Neural progenitor cell (in vitro differentiated cells): ENCODE measurements around the gene TMEM121B. TPM values are rescaled to one million over a fixed set of nuclear protein-coding genes. Genes with fewer than 3 reads are reported as not detected.
A peak's percentile ranks its signal among the peaks of the same experiment; 100 is the strongest.

Source experiments
- DNase-seq: peaks from one replicate; pipeline ENCODE4 v3.0.0-alpha.2; 2016; ENCODE audit warnings: low spot score
- H2AFZ ChIP-seq: fragments of 200-600 bp; sonication (generic); replicated peaks from 2 replicates; pipeline ENCODE4 v1.6.1; 2016; ENCODE audit warnings: antibody characterized with exemption
- H3F3A ChIP-seq: fragments of 200-600 bp; sonication (generic); 2 replicates; pipeline ENCODE4 v1.6.1; 2016; ENCODE audit warnings: antibody characterized with exemption, low read depth
- H3K27ac ChIP-seq: fragments of 200-600 bp; sonication (generic); 2 replicates; pipeline ENCODE4 v1.5.1; 2016; ENCODE audit warnings: mild to moderate bottlenecking
- H3K27me3 ChIP-seq: fragments of 200-600 bp; sonication (generic); 2 replicates; pipeline ENCODE4 v1.6.1; 2016; ENCODE audit warnings: mild to moderate bottlenecking, moderate library complexity
- H3K36me3 ChIP-seq: fragments of 200-600 bp; sonication (generic); 2 replicates; pipeline ENCODE4 v1.5.1; 2016
- H3K4me1 ChIP-seq: fragments of 200-600 bp; sonication (generic); 2 replicates; pipeline ENCODE4 v1.6.1; 2016; ENCODE audit warnings: mixed run types
- H3K4me2 ChIP-seq: fragments of 200-600 bp; sonication (generic); 2 replicates; pipeline ENCODE4 v1.6.1; 2016
- H3K4me3 ChIP-seq: fragments of 200-600 bp; sonication (generic); 2 replicates; pipeline ENCODE4 v1.5.1; 2016
- H3K79me2 ChIP-seq: fragments of 200-600 bp; sonication (generic); 2 replicates; pipeline ENCODE4 v1.6.1; 2016; ENCODE audit warnings: low read depth
- H3K9ac ChIP-seq: fragments of 200-600 bp; sonication (generic); 2 replicates; pipeline ENCODE4 v1.6.1; 2016
- H3K9me3 ChIP-seq: fragments of 200-600 bp; sonication (generic); 2 replicates; pipeline ENCODE4 v1.5.1; 2016; ENCODE audit warnings: low read depth
- H4K20me1 ChIP-seq: fragments of 200-600 bp; sonication (generic); 2 replicates; pipeline ENCODE4 v1.6.1; 2016; ENCODE audit warnings: low read depth
- H3K27ac Mint-ChIP-seq: 3 replicates; pipeline ENCODE4 v1.8.0; 2021; ENCODE audit warnings: mixed read lengths
- H3K27me3 Mint-ChIP-seq: 2 replicates; pipeline ENCODE4 v1.8.0; 2022; ENCODE audit warnings: low read depth, mild to moderate bottlenecking, inconsistent platforms, moderate library complexity, mixed read lengths; ENCODE audit not compliant: insufficient read depth
- H3K36me3 Mint-ChIP-seq: 3 replicates; pipeline ENCODE4 v1.8.0; 2021; ENCODE audit warnings: mixed read lengths
- H3K4me1 Mint-ChIP-seq: 3 replicates; pipeline ENCODE4 v1.8.0; 2021; ENCODE audit warnings: mixed read lengths
- H3K4me3 Mint-ChIP-seq: 3 replicates; pipeline ENCODE4 v1.8.0; 2021; ENCODE audit warnings: mild to moderate bottlenecking, moderate library complexity, mixed read lengths
- H3K9me3 Mint-ChIP-seq: 3 replicates; pipeline ENCODE4 v1.8.0; 2020; ENCODE audit warnings: mixed read lengths
- EZH2 ChIP-seq: fragments of 200-600 bp; sonication (generic); IDR thresholded peaks from 2 replicates; pipeline ENCODE4 v1.6.1; 2017; ENCODE audit warnings: antibody characterized with exemption, mild to moderate bottlenecking, moderate library complexity
- EZH2phosphoT487 ChIP-seq: fragments of 200-600 bp; sonication (generic); IDR thresholded peaks from 2 replicates; pipeline ENCODE4 v1.6.1; 2017; ENCODE audit warnings: antibody characterized with exemption
- total RNA-seq: library from RNA; depleted of rRNA; stranded (reverse); fragments of >200 nt; gene quantifications from 2 replicates; pipeline ENCODE4 v1.2.3, GENCODE V29; 2015; ENCODE audit warnings: low replicate concordance
- TF ChIP-seq, protein P1 (sequence below): fragments of 200-600 bp; sonication (generic); IDR thresholded peaks from 2 replicates; pipeline ENCODE4 v1.5.1; 2017; ENCODE audit warnings: antibody characterized with exemption, mild to moderate bottlenecking

Gene TMEM121B
- total RNA-seq, 1 donor from 2014 or later, result 2.8 TPM

DNA sequence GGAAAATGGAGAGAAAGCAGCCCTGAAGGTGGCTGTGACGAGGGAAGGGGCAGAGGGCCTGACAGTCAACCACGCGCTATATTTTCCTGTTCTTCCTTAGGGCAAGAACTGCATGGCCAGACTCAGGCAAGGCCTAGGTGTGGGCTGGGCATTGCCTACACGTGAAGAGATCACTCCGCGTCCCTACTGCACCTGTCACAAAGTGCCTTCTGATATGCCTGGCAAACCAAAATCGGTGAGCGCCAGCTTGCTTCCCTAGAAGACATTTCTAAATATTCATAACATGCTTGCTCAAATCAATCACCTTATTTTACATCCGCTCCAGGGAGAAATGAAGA is 6.3 kb downstream of the TMEM121B start:
- TF ChIP-seq EZH2phosphoT487, result no peak
- TF ChIP-seq, protein P1, sequence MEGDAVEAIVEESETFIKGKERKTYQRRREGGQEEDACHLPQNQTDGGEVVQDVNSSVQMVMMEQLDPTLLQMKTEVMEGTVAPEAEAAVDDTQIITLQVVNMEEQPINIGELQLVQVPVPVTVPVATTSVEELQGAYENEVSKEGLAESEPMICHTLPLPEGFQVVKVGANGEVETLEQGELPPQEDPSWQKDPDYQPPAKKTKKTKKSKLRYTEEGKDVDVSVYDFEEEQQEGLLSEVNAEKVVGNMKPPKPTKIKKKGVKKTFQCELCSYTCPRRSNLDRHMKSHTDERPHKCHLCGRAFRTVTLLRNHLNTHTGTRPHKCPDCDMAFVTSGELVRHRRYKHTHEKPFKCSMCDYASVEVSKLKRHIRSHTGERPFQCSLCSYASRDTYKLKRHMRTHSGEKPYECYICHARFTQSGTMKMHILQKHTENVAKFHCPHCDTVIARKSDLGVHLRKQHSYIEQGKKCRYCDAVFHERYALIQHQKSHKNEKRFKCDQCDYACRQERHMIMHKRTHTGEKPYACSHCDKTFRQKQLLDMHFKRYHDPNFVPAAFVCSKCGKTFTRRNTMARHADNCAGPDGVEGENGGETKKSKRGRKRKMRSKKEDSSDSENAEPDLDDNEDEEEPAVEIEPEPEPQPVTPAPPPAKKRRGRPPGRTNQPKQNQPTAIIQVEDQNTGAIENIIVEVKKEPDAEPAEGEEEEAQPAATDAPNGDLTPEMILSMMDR, result no peak
- no peak for TF ChIP-seq EZH2
- peaks cover 4% of the 10 kb centered on the region for H3K9me3 Mint-ChIP-seq
- peaks cover 5% of the 10 kb centered on the region for H3K36me3 Mint-ChIP-seq
- H3K9me3 ChIP-seq, result no peaks in the 10 kb centered on the region
- peaks cover 28% of the 10 kb centered on the region for H3F3A ChIP-seq
- peaks cover 28% of the 10 kb centered on the region for H3K4me1 Mint-ChIP-seq
- H3K36me3 ChIP-seq, result no peaks in the 10 kb centered on the region
- no peak overlapping the region for H3K4me3 ChIP-seq
- DNase-seq, result no peak
- H3K4me2 ChIP-seq, result no peak overlapping the region
- no peak overlapping the region for H2AFZ ChIP-seq
- no peak overlapping the region for H3K9ac ChIP-seq
- H3K4me3 Mint-ChIP-seq, result no peak overlapping the region
- no peaks in the 10 kb centered on the region for H3K79me2 ChIP-seq
- peaks cover 8% of the 10 kb centered on the region for H3K27me3 ChIP-seq
- peaks cover 37% of the 10 kb centered on the region for H4K20me1 ChIP-seq
- H3K27ac Mint-ChIP-seq, result no peak overlapping the region
- no peak overlapping the region for H3K27ac ChIP-seq
- peaks cover 23% of the 10 kb centered on the region for H3K4me1 ChIP-seq
- H3K27me3 Mint-ChIP-seq, result peaks cover 13% of the 10 kb centered on the region

DNA sequence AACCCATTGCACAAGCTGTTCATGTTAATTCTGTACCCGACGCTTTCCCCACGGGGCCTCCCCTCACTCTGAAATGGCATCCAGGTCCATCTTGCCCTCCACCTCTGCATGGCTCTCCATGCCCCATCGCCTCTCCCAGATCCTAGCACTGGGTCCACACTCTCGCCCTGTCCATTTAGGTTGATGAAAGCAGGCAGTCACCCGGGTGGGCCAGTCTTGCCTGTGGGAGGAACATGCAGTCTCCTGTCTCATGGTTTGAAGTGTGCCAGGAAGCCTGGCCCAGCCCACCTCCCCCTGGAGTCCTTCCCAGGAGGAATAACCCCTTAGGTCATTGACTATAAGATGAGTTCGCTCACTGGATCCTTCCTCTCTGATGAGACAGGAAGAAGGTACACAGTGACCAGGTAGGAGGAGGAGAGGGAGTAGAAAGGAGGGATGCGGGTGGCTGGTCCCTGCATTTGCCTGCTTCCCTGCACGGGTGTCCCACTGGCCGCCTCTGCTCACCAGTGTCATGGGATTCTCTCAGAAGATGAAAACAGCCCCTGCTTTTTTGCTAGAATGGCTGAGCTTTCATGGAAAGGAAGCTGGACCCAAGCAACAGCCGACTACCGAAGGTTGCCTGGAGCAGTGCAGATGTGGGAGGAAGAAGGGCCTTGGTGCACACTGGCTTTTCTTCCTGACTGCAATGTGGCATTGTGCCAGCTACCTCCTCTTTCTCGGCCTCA is 6.8 kb downstream of the TMEM121B start:
- Histone ChIP-seq H3F3A (peaks cover 25% of the 10 kb centered on the region), H2AFZ (no peak overlapping the region), H3K27ac (no peak overlapping the region), H3K4me1 (peaks cover 23% of the 10 kb centered on the region), H3K4me3 (no peak overlapping the region), H4K20me1 (peaks cover 32% of the 10 kb centered on the region), H3K36me3 (no peaks in the 10 kb centered on the region), H3K27me3 (peaks cover 3% of the 10 kb centered on the region), H3K9me3 (no peaks in the 10 kb centered on the region), H3K9ac (no peak overlapping the region), H3K79me2 (no peaks in the 10 kb centered on the region), H3K4me2 (no peak overlapping the region)
- Mint-ChIP-seq H3K36me3 (peaks cover 5% of the 10 kb centered on the region), H3K27ac (peak overlapping the region; percentile 21), H3K9me3 (peaks cover 4% of the 10 kb centered on the region), H3K4me3 (peak overlapping the region; percentile 61), H3K4me1 (peaks cover 28% of the 10 kb centered on the region), H3K27me3 (peaks cover 13% of the 10 kb centered on the region)
- DNase-seq, result no peak
- TF ChIP-seq EZH2phosphoT487 (no peak), EZH2 (no peak)
- TF ChIP-seq, protein P1, result no peak

- H3K4me1 Mint-ChIP-seq, result peaks cover 25% of the 10 kb centered on the region
- H3K9me3 Mint-ChIP-seq, result peaks cover 1% of the 10 kb centered on the region
- TF ChIP-seq EZH2phosphoT487 (no peak), EZH2 (no peak)
- TF ChIP-seq, protein P1, result no peak
- Histone ChIP-seq H3K27ac (no peak overlapping the region), H3K4me3 (no peak overlapping the region), H3K9me3 (no peaks in the 10 kb centered on the region), H3F3A (peaks cover 25% of the 10 kb centered on the region), H3K4me2 (no peak overlapping the region), H3K36me3 (no peaks in the 10 kb centered on the region), H3K27me3 (no peaks in the 10 kb centered on the region), H4K20me1 (peaks cover 24% of the 10 kb centered on the region), H3K4me1 (peaks cover 23% of the 10 kb centered on the region), H3K79me2 (no peaks in the 10 kb centered on the region), H2AFZ (no peak overlapping the region), H3K9ac (no peak overlapping the region)
- H3K27me3 Mint-ChIP-seq, result peaks cover 13% of the 10 kb centered on the region
- H3K4me3 Mint-ChIP-seq, result no peak overlapping the region
- no peak overlapping the region for H3K27ac Mint-ChIP-seq
- no peak for DNase-seq
- peaks cover 1% of the 10 kb centered on the region for H3K36me3 Mint-ChIP-seq
Observed at GRCh38 chr22:17113600-17113999, 7.6 kb downstream of the TMEM121B start.
